NCI-H1930 (cell line): ENCODE measurements around the gene ADGRB3.
"Not testable (repeated sequence)": the region's sequence is repeated elsewhere in the genome, so short reads cannot be mapped to it uniquely, and the experiment has no call there.

Experiments
- DNase-seq, 2 experiments: peaks; one replicate each; lab custom pipeline; 2025; lab: John Stamatoyannopoulos, UW

The ADGRB3 gene

DNA sequence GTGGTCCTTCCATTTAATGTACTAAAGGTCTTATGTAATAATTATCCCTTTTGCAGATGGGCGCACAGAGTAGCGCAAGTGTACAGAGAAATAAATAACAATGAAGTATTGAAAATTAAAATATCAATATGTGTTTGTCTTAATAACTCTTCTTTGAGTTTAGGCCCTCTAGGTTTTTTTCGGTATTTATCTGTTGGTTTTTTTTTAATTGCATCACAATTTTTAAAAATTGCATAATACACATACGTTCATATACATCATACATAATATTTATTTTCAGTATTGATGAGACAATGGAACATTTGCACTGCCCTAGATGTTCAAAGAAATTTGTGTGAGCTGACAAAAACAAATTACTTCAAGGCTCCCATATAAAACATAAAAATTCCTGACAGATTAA is 15.1 kb downstream of the ADGRB3 start:
- no peak for DNase-seq

DNA sequence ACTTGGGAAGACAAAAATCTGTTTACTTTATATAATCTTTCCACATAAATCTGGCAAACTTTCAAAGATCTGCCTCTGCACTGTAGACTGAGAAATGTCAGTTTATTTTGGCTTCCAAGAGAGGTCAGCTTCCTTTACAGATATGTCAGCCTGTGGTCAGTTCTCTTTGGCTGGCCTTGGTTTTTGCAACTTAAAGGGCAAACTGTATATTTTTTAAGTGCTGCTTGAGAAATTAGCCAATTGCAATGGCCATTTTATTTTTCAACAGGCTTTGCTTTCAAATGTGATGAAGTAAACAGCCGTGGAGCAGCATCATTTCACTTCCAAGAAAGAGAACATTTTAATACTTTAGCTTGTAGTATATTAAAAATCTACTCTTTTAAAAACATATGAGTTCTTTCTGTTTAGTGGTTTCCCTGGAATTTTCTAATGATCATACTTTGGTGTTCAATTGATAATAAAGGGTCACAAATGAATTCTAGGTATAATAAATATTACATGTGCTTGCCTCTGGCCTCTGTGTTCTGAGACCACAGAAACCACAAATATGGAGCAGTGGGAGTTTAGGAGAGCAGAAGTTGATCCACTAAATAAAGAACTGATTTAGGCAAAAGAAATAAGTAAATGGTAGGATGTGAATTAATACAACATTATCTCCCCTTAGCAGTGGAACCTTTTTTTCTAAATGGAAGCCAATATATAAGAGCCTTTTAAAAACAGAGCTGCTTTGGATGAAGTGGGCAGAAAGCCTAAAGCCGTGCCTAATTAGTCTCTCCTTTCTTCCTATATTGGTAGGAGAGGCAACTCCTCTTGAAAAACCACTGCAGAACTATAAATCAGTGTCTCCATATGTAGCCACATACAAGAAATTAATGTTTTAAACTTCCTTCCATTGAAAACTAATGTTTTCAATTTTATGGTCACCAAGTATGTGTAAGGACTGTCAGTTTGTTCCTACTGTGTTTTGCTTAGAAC is 16.2 kb downstream of the ADGRB3 start:
- no peak for DNase-seq

DNA sequence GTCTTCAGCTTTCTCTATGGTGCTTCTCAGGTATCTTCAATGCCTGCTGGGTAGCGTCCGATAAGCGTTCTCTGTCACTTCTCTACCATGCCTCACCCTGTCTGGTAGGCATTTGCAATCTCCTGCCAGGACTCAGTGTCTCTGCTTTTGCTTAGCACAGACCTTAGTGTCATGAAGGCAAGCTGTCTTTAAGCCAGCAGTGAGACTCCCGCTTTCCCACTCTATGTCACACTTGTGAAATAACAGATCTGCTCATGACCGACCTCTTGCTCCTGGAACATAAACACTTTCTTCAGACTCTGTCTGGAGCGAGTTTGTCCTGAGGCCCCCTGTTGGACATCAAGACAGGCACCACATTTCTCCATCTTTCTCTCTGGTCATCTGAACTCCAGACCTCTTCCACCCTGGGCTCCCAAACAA is 17.0 kb downstream of the ADGRB3 start:
- no peak for DNase-seq

DNA sequence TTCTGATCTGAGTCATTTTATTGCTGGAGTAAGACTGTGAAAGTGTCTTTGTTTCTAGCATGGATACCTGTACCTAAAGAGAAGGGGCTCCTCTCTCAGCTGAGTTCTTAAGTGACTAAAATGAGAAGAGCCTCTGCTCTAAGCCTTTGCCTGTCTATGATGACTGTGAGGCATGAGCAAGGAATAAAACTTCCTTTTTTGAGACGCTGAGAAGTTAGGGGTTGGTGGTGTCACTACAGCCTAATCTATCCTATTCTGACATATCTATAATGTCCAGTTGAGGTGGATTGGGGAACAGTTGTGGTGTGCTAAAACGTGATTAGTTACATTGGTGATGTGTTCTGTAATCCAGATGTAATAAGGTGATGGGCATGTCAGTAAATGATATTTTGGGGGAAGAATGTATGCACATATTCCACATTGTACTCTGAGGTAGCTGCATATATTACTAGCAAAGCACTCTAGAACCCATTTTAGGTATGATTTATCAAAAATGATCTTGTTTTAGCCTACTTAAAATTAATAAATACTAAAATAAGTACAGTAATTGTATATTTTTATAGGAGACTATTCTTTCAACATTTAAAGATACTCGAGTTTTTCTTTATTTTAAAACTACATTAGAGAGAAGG is 18.1 kb downstream of the ADGRB3 start:
- no peak for DNase-seq

DNA sequence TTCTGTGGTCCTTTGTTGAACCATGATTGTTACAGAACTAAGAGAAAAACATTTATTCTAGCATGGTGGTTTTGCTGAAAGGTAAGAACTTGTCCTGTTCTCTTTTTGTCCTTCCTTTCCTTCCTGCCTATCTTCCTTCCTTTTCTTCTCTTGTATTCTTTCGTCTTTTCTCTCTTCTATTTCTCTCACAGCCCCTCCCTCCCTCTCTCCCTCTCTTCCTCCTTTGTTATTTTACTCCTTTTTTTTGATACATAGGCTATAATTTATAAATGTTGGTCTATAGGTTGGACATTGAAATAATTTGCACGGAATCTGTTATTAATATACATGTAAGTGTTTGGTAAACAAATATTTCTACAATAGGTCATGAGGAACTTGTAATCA is 18.6 kb downstream of the ADGRB3 start:
- no peak for DNase-seq

DNA sequence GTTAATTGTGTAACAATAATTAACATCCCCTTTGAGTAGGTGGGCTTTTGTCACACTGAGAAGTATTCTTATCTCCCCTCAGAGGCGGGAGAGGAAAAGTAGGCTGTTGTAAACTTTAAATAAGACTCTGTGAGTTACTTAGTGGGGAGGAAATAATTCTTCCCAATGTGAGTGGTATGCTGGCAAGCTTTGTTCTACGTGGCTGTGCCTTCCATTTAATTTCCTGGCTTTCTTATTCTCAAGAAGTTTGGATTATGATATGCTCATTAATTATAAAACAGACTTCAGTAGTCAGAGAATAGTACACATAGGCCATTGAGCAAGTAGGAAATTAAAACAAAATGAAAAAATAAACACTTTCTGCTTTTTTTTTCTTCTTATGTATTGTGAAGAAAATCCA is 19.1 kb downstream of the ADGRB3 start:
- DNase-seq = no peak

DNA sequence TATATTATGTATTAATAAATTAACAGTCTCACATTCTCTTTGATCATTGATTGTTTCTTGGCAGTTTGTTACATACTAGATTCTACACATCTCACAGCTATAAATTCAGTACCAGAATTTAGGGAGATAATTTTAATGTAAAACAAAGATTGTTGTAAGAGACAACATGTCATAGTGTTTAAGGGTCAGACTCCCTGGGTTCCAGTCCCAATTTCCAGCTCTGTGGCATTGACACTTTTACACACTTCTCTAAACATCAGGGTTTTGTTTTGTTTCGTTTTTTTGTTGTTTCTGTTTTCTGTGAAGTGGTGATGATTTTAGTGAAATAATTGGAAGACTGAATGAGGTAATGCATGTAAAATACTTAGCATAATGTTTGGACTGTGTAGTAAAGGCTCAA is 19.9 kb downstream of the ADGRB3 start:
- no peak for DNase-seq

DNA sequence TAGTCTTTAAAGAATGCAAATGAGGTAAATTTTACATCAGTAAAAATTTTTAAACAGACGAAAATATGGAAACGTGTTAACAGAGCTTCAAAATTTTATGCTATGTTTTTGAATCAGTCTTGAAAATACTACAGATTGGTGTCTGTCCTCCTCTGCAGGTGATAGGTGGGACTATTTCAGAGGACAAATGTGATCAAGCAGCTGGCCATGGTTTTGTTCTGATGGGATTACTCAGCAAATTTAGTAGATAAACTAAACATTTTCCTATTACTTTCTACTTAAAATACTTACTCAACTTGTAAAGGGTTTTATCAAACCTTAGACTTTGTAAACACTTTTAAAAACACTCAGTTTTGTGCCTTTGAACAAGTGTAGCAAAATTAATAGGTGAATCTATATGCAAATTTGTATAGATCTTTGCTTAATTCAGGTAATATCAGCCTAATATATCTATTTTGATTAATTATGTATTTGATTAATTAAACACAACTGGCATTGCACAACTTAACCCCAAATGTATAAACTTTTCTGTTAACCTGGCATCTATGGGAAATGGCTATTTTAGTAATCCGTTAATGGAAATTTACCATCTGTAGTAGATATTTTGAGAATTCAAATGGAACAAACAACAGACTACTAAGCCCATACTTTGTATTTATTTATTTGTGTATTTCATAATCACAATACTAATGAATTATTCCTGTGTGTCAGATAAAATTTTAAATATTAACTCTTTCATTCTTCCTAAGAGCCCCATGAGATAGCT is 22.5 kb downstream of the ADGRB3 start:
- DNase-seq = no peak

DNA sequence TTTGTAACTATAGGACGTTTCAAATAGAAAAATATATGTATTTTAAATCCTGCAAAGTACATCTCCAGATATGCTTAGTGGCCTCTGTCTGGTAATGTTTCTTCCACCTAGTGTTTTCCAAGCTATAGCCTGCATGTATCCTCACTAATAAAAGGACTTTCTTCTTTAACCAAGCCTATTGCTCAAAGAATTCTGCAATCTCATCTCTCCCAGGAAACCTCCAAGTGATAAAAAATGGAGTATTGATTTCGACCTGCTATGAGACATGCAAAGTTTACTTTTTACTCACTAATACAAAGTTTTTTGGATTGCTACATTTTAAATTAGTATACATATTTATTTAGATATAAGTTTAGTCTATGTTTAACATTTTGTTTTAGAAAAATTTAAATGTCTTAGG is 23.3 kb downstream of the ADGRB3 start:
- DNase-seq = no peak

DNA sequence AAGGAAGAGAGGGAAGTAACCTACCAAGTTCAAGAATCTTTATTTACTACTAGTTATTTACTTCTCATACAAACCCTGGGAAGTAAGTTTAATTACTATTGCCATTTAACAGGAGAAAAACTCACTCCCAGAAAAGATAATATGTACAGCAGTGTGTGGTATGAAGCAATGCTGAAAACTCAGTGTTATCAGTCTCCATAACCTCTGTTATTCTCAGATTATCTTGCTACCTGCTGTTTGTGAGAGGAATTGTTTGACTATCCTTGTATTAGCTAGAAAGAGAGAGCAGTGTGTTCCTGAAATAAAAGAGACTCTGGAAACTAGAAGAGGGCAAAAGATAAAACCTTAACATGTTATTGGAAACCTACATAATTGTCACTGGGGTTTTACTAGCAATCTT is 38.2 kb downstream of the ADGRB3 start:
- no peak for DNase-seq

DNA sequence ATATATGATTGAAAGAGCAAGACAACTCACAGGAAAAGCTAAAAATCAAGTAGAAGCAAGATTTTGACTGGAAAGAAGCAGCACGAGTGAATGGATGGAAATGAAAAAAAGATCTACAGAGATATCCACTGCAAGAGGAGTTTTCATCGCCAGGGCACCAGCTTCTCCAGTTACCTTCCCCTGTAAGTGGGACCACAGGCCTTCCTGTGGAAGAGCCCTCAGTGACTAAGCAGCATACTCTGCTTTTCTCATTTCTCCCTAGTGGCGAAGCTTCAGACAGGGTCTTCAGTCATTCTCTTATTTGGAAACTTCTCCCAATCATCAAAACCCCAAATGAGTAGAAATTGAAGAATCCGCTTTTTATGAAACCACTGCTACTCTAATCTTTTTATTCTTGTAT is 40.5 kb downstream of the ADGRB3 start:
- no peak for DNase-seq

DNA sequence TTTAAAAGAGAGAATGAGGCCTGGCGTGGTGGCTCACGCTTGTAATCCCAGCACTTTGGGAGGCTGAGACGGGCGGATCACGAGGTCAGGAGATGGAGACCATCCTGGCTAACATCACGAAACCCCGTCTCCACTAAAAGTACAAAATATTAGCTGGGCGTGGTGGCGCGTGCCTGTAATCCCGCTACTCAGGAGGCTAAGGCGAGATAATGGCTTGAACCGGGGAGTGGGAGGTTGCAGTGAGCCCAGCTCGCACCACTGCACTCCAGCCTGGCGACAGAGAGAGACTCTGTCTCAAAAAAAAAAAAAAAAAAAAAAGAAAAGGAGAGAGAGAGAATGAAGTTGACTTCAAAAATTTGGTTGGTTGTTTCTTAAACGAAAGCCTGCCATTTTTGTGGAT is 41.0 kb downstream of the ADGRB3 start:
- DNase-seq = not testable (repeated sequence)

DNA sequence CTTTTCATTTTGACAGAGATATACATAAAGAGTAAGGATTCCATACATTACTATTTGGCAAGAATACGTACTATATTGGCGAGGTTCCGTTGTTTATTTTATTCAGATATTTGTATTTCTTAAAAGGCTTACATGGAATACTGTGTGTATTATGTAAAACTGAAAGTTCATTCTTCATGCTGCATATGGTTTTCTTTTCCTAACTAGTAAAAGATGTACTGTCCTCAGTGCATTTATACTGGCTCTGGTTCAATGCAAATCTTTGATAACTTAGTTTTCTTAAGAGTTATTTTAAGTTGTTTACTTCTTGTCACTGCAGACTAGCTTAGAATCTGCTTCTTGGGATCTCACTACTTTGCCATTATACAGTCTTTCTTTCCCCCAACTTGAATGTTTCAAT is 42.0 kb downstream of the ADGRB3 start:
- DNase-seq = no peak

DNA sequence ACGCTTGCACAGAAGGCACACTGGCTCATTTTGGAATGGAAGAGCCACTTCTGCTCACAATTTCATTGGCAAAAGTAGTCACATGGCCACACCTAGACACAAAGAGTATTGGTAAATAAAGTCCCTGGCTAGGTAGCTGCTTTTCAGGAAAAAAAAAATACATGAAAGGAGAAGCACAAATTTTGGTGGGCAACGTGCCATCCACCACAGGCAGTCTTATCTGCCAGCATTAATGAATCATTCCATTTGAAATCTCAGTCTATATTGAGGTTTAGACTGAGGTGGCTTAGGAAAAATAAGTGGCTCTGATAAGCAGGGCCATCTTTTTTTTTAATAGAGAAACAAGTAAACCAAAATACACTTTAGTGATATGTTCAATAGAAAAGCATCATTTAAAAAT is 44.3 kb downstream of the ADGRB3 start:
- DNase-seq = no peak

DNA sequence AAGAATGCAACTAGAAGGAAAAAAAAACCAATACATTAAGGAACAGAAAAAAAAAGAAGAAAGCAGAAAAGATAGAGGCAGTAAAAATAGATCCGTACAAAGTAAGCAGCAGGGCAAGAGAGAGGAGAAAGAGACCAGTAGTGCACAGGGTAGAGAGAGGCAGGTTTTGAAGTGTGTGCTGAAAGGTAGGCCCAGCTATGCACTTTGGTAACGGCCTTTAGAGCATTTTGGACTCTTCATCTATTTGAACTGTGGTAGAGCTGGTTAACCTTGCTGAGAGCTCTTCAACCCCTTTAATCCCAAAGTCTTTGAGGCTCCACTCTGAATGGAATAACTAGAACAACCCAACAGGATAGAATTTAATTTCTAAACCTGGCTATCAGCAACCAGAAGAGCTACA is 45.2 kb downstream of the ADGRB3 start:
- no peak for DNase-seq

DNA sequence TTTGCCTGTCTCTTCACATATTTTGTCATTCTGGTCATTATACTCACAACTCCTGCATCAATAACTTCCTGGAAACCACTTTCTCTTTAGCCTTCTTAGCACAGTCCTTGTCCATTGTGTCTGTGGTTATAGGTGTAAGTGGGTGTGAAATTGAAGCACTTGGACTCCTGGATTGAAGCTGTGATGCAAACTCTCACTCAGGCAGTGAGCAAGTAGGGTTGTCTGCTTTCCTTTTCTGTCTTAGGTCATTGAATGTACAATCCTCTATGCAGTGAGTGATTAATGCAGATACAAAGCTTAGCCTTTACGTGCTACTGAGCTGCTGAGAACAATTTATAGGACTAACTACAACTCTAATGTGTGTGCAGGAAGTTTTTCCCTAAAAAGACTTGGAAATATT is 54.8 kb downstream of the ADGRB3 start:
- DNase-seq = no peak

DNA sequence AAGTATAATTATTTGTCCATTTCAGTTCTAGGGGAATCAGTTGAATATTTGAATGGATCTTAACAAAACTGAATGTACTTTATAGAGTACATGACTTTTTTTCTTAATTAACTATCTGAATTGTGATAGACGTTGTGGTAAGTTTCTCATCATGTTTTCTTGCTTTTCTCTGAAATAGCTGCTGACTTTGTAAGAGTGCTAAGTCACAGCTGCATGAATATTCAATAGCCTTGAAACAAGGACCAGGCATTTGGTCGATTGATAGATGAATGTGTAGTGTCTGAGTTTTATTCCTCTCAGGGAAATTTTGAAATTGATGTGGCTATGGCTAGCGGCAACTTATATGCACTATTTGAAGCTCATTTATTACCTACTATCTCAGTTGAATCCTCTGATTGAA is 56.0 kb downstream of the ADGRB3 start:
- DNase-seq = no peak

DNA sequence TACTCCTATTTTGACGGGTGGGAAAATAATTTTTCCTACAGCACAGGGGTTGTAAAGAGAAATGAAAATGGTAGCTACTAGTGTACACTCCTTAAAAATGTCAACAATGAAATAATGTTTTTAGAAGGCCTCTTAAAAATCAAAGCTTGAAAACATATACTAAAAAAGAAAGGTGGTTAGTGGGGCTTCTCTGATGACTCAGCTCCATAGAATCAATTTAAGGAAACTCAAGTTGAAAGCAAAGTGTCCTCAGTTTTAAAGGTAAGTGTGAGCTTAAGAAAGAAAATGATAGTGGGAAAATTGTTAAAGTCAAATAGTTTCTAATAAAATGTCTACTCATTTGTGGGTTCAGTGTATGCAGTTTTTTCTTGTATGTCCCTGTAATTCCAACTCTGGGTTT is 58.2 kb downstream of the ADGRB3 start:
- no peak for DNase-seq

DNA sequence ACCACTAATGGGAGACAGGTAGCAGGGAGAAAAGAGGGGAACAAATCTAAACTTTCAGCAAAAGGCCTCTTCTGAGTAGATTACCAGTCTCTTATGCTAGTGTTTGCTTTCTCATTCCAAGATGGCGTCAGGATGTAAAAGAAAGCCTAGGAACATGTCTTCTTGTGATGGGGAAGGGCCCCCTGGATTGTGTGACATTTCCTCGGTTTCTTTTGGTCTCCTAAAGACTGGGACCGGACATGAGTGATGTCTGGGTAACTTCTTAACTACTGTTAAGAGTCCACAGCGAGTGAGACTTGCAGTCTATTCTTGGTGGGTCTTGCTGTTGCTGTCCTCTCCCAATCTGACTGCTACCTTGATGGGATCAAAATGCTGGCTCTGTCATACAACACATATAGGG is 60.3 kb downstream of the ADGRB3 start:
- DNase-seq = no peak

DNA sequence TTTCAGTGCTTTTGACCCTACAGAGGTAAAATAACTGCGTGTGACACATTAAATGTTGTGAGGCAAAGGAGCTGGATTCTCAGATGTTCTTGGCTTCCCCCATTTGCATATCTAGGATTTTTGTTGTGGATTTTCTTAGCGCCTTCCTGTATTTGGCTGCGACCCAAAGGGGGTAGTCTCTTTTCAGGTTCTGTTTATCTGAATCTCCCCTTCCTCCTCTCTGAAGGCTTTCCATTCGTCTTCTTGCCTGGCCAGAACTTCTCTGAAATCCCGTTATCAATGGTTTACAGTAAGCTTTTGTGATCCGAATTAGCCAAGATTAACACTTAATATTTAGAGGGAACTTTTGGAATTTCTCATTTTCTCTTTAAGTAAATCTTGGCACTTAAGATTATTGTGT is 60.8 kb downstream of the ADGRB3 start:
- DNase-seq = no peak

DNA sequence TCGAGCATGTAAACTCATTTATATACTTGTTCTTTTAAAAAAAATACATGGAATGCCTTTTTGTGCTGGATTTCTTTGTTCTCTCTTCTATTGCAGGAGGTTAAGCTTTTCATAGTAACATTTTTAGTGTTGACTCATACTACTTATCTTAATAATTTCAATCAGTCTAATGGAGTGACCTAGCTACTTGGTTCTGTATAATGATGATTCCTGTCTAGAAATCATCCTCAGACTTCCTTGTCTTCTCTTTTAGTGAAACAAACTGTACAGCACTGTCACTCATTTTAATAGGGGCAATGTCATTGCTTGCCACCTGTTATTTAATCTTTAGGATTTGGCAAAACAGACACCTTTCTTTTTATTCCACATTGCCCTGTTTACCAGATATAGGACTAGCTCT is 62.3 kb downstream of the ADGRB3 start:
- DNase-seq = no peak

DNA sequence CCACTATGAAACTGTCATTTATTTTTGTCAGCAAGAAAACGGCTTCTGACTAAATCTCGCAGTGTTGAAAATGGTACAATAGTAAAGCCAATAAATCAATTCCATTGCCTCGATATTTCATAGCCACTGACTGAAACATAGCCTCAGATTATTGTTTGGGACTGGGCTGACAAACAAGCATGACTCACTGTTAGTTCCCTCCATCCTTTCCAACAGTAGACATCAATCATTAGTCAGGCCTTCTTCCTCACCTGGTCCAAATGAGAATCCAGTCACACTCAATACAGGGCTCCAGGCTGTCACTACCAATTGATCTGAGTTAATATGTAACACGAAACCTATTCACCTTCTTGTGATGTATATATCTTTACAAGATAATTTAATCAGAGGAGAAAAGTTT is 66.1 kb downstream of the ADGRB3 start:
- DNase-seq = no peak

DNA sequence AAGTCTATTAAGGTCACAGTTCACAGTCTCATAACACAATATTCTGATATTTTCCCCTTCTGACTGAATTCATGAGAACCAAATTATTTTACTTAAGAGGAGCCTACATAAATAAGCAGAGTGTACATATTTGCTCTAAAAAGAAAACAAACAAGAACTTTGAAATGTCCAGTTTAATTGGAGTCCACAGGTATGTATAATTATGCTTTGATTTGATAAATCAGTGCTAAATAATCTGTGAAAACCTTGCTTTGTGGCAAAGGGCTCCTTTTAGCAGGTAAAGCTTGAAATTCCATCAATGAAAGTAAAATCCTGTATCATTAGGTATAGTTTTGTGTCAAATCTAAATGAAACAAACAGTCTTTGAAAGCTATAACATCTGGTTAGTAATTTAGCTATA is 69.4 kb downstream of the ADGRB3 start:
- no peak for DNase-seq
